Measurements from ENCODE around the gene PCDHB1.

PCDHB1 gene, protein sequence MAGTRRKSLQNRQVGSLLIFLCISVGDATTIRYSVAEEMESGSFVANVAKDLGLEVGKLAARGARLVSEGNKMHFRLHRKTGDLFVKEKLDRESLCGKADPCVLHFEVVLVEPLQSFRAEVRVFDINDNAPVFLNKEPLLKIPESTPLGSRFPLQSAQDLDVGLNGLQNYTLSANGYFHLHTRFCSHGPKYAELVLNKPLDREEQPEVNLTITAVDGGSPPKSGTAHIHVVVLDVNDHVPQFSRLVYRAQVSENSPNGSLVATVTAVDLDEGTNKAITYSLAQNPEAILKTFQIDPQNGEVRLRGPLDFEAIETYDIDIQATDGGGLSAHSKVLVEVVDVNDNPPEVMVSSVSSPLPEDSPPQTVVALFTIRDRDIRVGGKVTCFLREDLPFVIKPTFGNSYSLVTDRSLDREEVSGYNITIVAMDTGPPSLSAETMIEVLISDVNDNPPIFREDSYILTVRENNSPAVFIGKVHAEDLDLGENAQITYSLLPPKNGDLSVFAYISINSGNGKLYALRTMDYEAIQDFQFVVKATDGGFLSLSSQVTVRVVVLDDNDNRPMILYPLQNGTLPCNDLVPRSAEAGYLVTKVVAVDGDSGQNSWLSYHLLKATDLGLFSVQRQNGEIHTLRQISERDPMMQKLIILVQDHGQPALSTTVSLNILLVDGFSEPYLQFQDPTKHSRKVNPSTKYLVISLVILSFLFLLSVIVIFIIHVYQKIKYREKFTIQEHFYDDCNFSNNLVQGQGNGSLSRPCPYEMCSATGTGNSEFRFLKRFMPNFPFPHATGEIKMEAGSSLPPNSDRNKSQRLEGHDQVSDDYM

DNA sequence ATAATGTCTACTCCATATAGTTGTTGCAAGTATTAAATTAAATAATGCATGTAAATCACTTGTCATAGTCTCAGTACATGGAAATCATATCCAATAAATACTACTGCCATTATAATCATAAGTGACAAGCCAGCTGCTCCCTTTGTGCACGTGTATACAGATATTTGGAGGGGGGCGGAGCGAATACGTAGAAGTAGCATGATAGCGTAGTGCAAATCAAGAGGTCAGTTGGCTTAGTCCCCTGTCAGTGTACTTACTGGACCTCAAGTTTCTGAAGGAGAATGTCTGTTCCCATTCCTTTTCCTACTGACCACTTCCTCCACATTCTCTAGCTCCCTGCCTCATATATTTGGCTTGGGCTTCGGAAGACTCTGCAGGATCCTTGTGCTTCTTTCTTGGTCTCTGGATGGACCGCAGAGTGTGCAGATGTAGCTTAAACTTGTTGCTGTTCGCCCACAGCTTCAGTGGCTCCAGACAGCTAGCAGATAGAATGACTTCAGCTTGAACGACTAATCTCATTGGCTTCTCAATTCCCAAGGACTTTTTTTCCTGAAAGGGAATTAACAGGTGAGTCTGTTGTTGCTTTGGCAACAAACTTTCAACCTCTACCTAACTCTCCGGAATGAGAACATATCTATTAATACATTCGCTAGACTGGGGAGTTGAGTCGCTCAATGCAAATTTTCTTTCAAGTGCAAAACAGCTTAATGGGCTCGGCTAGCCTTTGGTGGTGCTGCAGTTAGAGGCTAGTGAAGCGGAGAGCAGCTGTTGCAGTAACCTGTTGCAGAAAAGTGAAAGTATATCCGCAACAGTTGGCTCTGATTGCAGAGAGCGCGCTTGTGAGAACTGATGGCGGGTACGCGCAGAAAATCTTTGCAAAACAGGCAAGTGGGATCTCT lies at the start of gene PCDHB1:
PCDHB1 (plus strand) TSS at position 753 of the 899 bp plus-strand sequence; CDS start at position 850, 97 bp downstream.
- DNase-seq (ENCODE audit: extremely low read depth in 1 of 2, low read depth in 1 of 2): no peak

DNA sequence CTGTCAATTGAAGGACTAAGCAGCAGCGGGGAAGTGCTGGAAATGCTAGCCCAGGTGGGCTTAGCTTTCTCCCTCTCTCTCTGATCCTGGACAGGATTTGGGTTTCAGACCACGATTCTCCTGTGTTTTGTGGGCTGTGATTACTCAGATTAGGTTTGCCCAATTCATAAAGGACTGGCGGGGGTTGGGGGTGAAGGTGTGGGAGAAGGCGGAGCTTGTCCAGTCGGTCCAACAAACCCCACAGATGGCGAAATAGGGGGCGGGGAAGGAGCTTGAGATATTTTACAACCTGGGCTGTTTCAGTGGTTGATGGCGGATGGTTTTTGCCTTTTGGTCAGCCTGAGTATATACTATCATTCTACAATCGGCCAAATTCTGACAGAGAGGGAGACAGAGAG lies 49.7 kb upstream of the PCDHB1 start:
- no peak for DNase-seq (ENCODE audit: extremely low read depth in 1 of 2, low read depth in 1 of 2)

DNA sequence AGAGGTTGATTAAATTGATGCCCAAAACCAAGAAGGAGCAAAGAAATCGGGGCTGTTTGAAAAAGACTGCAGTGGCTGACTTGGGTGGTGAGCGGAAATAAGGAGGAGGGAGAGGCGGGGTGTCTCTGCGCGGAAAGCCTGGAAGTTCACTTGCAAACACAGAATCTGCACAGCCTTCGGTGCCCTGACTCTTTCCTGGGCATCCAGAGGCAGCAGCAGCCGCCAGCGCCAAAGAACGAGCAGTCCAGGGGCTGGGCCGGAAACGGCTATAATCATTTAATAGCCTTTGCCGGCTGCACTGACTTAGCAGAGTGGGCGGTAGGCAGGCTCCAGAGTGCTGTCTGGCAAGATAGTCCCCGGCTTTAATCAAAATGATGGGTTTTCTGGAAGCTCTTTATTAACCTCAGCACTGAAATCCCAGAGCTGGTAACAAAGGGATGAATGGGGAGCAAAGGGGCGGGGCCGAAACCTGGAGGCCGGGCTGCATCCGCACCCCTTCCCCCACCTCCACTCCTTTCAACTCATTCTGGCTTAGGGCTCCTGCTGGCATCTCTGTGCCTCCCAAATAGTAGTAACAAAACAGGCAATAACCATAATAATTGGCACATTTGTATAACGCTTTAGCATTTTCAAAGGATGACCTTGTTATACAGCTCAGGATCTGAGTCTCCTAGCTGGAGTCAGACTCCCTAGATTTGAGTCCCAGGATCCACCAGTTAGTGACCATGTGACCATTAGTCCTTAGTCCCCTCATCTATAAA lies 49.1 kb upstream of the PCDHB1 start:
- no peak for DNase-seq (ENCODE audit: extremely low read depth in 1 of 2, low read depth in 1 of 2)

DNA sequence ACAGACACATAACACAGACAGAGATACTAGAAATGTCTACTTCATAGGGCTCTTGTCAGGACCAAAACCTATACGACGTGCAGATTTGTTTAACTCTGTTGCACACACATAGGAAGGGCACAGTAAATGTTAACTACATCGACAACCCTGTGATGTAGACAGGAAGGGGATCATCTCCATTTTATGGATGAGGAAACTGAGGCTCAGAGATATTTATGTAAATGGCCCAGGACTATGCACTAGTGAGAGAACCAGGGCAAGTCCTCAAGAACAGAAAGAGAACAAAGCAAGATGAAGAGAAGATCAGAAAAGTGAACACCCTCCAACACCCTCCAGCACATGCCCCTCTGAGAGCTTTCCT lies 48.6 kb upstream of the PCDHB1 start:
- DNase-seq (ENCODE audit: extremely low read depth in 1 of 2, low read depth in 1 of 2): no peak

DNA sequence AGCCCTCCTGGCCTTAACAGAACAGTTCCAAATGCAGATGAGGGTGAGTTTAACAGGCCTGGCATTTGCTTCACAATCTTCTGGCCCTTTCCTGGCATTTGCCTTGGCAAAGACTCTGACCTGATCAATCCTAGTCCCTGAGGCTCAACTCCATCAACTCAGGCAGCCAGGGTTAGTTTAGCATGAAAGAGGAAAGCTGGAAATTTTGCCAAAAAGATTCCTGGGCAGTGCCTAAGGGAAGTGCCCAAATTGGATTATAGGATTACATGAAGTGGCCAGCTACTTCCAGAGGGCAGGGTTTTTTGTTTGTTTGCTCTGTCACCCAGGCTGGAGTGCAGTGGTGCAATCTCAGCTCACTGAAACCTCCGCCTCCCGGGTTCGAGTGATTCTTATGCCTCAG lies 48.1 kb upstream of the PCDHB1 start:
- no peak for DNase-seq (ENCODE audit: extremely low read depth in 1 of 2, low read depth in 1 of 2)

DNA sequence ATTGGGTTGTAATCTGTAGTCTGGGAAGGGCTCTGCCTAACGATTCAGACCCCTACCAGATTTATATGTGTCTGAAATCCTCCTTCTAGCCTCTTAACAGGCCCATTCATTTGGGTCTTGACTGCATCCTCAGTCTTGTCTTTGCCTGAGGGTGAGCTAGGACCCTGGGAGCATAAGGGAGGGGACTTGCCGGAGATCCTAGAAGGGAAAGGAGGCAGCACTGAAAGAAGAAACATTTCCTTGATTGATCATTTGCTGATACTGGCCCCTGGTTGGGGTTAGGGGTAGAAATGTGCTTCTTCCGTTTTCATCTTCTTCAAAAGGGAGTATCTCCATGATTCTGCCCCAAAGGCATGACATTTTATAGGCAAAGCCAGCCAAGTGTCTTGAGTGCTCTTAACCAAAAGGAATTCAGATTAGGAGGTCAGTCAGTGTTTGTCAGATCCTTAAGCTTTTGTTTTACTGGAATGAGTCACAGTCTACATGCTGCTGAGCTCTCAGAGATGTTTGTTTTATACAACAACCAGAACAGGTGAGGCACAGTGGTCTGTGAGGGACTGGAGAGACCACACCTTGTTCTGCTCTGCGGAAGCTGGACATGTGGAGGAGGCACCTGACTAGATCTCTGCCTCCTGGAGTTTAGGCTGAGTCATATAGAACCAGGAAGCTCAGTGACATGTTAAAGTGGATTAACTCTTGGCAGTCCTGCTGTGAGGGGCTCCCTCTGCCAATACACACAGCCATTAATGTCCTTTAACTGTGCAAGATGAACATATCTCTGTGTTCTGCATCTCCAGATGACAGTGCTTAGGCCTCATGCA lies 47.2 kb upstream of the PCDHB1 start:
- DNase-seq (ENCODE audit: extremely low read depth in 1 of 2, low read depth in 1 of 2): no peak

DNA sequence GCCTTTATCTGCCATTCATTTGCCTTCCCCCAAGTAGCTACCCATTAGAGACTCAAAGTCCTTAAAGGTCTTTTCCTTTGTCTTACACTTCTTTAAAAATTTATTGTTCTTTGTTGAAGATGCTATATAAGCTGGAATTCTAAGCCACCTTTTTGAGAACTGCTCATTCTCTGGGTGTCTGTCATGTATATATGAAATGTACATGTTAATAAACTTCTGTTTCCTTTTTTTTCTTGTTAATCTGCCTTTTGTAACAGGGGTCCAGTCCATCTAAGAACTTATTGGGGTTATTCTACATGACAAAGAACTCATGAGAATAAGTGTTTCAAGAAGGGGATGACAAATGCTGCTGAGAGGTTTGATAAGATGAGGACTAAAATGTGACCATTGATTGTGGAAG lies 43.4 kb upstream of the PCDHB1 start:
- DNase-seq (ENCODE audit: extremely low read depth in 1 of 2, low read depth in 1 of 2): no peak

DNA sequence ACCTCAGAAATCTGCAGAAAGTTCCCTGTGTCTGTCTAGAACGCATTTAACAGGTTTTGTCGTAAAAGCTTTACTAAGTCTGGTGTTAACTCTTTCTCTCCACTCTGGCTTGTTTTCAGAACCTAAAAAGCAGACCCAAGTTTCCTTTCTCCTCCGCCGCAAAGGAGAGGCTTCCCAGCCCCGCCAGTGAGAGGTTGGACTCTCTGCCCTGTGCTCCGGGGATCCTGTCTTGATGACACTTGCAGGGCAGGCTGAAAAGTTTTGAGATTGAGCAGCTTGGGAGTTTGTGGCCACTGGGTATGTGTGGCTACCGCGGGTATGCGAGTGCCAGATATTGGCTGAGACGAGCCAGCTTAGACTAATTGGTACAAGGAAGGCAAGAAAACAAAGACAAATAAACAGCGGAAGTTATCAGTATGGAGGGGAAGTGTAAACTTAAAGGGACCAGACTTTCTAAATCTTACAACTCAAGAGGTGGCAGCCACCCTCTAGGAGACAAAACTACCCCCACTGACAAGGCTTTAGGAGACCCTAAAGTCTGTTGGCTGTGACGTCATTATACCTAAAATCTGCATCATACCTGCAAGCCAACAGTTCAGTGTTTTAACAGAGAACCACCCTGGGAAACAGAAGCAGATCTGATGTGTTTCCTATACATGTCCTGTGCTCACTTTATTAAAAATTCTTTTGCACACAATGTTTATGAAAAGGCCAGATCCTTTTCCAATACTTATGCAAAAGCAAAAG lies 41.0 kb upstream of the PCDHB1 start:
- no peak for DNase-seq (ENCODE audit: extremely low read depth in 1 of 2, low read depth in 1 of 2)

DNA sequence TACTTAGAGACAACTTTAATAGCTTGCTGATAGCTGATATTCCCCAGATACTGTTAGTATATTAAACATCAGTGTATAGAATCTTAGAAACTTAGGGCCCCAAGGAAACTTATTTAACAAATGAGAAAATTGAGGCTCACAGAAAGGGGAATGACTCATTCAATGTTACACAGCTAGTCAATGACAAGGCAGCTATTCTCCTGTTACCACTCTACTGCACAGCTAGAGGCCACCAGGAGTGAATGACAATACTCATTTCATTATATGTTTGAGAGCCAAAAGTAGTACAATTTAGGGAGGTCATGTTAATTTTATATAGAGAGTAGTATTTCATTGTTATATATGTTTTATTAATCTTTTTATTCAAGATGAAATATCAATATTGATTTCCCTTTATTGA lies 33.2 kb upstream of the PCDHB1 start:
- no peak for DNase-seq (ENCODE audit: extremely low read depth in 1 of 2, low read depth in 1 of 2)

DNA sequence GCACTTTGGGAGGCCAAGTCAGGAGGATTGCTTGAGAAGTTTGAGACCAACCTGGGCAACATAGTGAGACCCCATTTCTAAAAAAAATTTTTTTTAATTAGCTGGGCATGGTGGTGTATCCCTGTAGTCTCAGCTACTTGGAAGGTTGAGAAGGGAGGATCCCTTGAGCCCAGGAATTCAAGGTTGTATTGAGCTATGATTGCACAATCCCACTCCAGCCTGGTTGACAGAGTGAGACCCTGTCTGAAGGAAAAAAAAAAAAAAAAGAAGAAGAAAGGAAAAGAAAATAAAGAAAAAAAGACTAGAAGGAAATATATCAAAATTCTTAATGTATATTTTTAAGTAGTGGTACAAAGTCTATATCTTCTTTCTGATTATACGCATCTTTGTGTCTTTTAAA lies 28.8 kb upstream of the PCDHB1 start:
- no peak for DNase-seq (ENCODE audit: extremely low read depth in 1 of 2, low read depth in 1 of 2)

DNA sequence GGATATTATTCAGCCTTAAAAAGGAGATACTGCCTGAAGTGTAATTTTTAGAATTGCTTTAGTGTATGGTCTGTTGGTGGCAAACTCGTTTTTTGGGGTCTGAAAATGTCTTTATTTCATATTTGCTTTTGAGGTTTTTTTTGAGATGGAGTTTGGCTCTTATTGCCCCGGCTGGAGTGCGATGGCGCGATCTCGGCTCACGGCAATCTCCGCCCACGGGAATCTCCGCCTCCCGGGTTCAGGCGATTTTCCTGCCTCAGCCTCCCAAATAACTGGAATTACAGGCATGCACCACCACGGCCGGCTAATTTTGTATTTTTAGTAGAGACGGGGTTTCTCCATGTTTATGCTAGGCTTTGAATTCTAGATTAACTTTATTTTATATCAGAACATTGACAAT lies 20.2 kb upstream of the PCDHB1 start:
- no peak for DNase-seq (ENCODE audit: extremely low read depth in 1 of 2, low read depth in 1 of 2)

DNA sequence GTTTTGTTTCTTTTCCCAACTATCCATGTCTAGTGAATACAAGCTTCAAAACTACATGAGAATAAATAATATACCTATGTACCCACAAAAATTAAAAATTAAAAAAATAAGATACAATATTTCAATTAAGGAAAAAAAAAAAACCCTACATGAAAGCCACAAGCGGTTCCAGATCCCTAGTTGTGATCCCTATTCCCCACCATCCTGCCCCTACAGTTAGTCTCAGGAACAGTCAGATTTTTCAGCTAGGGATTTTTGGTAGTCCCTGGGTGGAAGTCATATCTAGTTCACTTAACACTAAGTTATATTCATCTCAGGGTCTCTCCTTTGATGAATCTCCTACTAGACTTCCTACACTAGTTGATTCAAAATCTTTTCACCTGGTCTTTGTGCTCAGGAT lies 18.5 kb upstream of the PCDHB1 start:
- DNase-seq (ENCODE audit: extremely low read depth in 1 of 2, low read depth in 1 of 2): no peak

DNA sequence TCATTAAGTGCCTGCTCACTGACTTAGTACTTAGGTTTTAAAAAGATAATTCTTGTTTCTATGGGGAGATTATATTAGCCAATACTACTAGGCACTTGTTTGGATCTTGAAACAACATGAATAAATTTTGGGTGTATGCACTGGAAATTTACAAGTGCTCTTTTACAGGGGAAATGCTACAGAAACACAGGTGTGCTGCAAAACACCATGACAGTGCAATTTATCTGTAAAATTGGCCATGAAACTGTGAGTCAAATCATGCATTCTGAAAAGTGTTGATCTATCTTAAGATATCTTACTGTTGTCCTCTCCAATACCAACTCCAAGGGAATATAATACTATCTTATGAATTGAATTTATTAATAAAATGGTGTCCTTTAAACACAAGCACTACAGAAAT lies 12.1 kb upstream of the PCDHB1 start:
- DNase-seq (ENCODE audit: extremely low read depth in 1 of 2, low read depth in 1 of 2): no peak

DNA sequence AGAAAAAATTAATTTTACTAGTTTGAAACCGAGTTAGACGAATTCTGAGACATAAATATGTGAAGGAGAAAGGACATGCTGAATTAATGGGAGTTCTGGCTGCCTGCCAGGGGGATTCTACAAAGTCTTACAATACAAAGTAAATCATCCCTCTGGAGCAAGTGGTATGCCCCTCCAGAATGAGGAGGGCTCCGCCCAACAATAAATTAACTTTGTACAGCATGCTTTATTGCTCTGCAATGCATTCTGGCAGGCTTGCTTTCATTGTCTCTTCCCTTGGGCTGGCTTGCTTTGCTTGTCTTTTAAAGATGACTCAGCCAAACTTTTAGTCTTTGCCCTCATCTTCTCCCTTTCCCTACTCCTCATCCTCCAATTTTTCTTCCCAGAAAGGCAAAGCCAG lies 11.7 kb upstream of the PCDHB1 start:
- DNase-seq (ENCODE audit: extremely low read depth in 1 of 2, low read depth in 1 of 2): no peak

DNA sequence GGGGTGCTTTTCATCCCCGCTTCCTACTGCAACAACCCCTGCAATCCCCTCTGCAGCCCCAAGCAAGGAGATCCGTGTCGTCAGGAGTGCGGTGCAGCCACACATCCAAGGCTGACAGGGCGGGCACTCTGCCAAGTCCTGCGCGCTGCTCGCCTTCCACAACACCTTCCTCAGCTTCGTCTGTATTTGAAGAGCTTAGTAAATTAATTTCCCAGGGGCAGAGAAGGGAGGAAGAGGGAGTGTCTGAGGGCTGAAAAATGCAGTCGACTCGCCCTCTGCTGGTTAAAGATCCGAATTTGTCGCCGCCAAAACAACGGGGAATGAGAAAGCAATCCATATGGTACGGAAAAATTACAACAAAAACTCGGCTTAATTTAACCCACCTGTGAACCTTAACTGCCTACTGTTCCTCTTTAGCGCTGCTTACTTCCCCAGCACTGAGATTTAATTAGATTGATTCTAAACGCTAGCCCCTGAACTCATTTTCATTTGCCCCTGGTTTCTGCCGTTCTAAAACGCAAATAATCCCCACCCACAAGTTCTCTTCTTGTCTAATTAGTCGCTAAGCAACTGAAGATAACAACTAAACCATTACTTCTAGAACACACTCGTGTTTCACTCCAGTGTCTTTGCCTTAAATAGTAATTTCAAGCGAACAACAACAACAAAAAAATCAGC lies 10.9 kb upstream of the PCDHB1 start:
- DNase-seq (ENCODE audit: extremely low read depth in 1 of 2, low read depth in 1 of 2): no peak

DNA sequence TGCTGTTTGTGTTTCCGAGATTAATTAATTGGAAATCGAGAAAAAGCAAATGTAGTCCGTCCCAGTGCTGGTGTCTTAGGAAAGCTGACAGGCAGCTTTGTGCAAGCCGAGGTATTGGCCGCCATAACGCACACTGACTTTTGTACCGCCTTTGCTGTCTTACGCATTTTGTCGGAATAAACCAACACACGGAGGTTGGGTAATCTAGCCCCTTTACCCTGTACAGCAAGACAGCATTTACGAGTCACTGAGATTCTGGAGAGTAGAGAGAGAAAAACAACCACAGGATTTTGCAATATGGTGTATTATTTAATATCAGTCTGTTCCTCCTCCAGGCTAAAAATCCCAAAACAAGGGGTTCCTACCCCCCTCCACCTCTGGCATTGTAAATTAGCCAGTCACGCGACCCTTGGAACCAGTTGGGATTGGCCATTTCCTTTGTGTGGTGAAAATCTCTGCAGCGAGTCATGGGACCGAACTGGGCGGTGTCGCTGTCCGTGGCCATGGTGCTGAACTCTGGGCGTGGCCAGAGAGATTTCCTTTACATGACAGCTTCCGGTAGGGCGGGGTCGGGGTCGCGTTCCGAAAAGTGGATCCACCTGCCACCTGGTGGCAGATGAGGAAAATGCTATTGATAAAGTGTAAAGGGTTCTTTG lies 10.3 kb upstream of the PCDHB1 start:
- peak; percentile 3 to 17 for DNase-seq (ENCODE audit: extremely low read depth in 1 of 2, low read depth in 1 of 2)

DNA sequence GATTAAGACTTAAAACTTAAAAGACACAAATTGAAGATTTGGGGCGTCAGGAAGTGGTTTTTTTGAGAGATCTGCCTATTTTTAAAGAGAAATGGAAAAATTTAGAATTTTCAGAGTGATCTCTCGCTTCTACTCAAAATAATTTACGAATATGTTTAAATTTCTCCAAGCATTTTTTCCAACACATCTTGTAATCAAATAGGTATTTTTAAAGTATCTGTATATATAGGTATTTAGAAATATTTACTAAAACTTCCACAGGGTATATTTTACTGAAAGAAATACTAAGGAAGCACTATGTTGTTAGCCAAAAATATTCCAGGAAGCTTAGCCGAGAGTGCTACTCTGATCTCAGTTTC lies 9.8 kb upstream of the PCDHB1 start:
- no peak for DNase-seq (ENCODE audit: extremely low read depth in 1 of 2, low read depth in 1 of 2)

DNA sequence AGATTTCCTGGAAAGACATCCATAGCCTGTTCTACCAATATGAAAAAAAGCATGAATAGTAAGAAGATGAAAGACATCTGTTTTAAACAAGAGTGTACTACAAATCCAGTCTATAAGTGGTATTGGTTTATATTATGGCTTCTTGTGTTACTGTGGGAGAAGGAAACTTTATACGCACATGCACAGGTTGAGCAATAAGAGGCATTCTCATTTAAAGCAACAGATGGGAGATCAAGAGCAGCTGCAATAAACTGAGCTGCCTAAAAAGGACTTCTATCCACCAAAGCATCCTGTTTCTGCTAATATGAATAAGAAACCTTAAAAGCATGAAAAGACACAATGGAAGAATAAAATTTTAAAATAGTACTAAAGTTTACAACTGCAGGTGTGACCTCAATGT lies 8.6 kb upstream of the PCDHB1 start:
- no peak for DNase-seq (ENCODE audit: extremely low read depth in 1 of 2, low read depth in 1 of 2)
